ENCODE results near the gene MAP4K3. TPM values are rescaled to one million over a fixed set of nuclear protein-coding genes. Genes with fewer than 3 reads are reported as not detected.

Gene MAP4K3
- total and polyA plus RNA-seq, 9 of the 15 experiments (the other 6 are each of a cell fraction or from before 2014, with no cell fraction given): 3.1 to 30.0 (median 16.9) TPM

GRCh38 chr2:39227628-39228412, 209.3 kb downstream of the MAP4K3 start (continued):
- peak; percentile 30 for TF ChIP-seq JUND (IDR thresholded peaks at IDR 0.05; ENCODE audit: borderline replicate concordance, low read depth, low read length)
- TF ChIP-seq JUND (tag; IDR thresholded peaks at IDR 0.05; ENCODE audit: borderline replicate concordance, low read depth, low read length): no peak; the same call in 2 of the 3 replicates
- TF ChIP-seq ZNF165 (CRISPR knock-in tag; IDR thresholded peaks at IDR 0.05; ENCODE audit: borderline replicate concordance): no peak
- TF ChIP-seq EGR1 (conservative IDR thresholded peaks at IDR 0.05): no peak
- TF ChIP-seq ZNF408 (CRISPR knock-in tag; IDR thresholded peaks at IDR 0.05; ENCODE audit: low read depth): no peak
- peak; percentile 71 for TF ChIP-seq ZNF592 (IDR thresholded peaks at IDR 0.05)
- TF ChIP-seq YBX1 (IDR thresholded peaks at IDR 0.05): no peak
- TF ChIP-seq TFAP4 (CRISPR knock-in tag; IDR thresholded peaks at IDR 0.05; ENCODE audit: borderline replicate concordance): peak; percentile 38; the same call in 1 of the 2 replicates
- TF ChIP-seq HMBOX1 (IDR thresholded peaks at IDR 0.05): 0 out of 2 replicates have a peak, but pooled peaks have one; percentile 17
- peak in 1 of 2 experiments; percentile 32; a peak in 1 of 4 replicates for TF ChIP-seq MAZ (CRISPR knock-in tag; conservative IDR thresholded peaks at IDR 0.05 in 1 of 2, IDR thresholded peaks at IDR 0.05 in 1 of 2)
- no peak for TF ChIP-seq PHB2 (IDR thresholded peaks at IDR 0.05; ENCODE audit: low read depth)
- peak; percentile 47; the same call in 1 of the 2 replicates for TF ChIP-seq EP400 (IDR thresholded peaks at IDR 0.05)
- no peak for TF ChIP-seq ZNF197 (CRISPR knock-in tag; IDR thresholded peaks at IDR 0.05; ENCODE audit: low read depth)
- TF ChIP-seq BDP1 (IDR thresholded peaks at IDR 0.05; ENCODE audit: insufficient read depth, insufficient read length): no peak
- no peak for TF ChIP-seq NFRKB (IDR thresholded peaks at IDR 0.05; ENCODE audit: low read depth)
- 0 out of 2 replicates have a peak, but pooled peaks have one; percentile 43 for TF ChIP-seq RB1 (IDR thresholded peaks at IDR 0.05; ENCODE audit: low read depth)
- peak; percentile 93 to 95 for TF ChIP-seq RAD21 (CRISPR knock-in tag; conservative IDR thresholded peaks at IDR 0.05 in 1 of 2, IDR thresholded peaks at IDR 0.05 in 1 of 2)
